Measurements from ENCODE around the gene MOCS3. TPM values are rescaled to one million over a fixed set of nuclear protein-coding genes. Genes with fewer than 3 reads are reported as not detected.
A peak's percentile ranks its signal among the peaks of the same experiment; 100 is the strongest.

The MOCS3 gene
- total and polyA plus RNA-seq, 4 donors, result 1.0 to 3.2 (median 2.6) TPM

DNA sequence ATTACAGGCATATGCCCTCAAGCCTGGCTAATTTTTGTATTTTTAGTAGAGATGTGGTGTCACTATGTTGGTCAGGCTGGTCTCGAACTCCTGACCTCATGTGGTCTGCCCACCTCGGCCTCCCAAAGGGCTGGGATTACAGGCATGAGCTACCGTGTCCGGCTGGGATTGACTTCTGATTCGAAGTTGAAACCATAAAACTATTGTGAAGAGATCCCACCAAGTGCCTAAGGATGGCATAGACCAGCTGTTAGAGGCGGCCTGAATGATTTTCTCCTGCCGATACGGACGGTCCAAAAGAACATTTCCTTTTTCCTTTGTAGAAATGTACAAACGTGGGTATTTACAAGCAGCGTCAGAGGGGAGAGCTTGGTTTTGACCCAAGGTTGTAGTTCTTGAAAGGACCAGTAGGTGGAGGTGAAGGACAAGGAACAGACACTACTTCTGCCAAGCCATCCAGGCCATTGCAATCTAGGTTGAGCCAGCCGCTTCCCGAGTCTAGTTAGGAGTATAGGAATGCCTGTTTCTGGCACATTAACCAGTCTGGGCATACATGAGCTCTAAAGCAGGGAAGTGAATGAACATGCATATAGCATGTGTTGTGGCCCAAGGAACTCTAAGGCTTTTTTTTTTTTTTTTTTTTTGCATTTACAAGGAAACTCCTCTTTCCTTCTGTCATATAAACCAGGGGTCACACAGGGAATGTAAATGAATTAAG is 29.0 kb downstream of the MOCS3 start:
- Histone ChIP-seq H3K4me3 (ENCODE audit: low read length in 2 of 2) (no peak overlapping the region), H3K36me3 (ENCODE audit: control insufficient read depth in 1 of 2, insufficient read depth in 2 of 2, low read length in 1 of 2) (no peaks in the 10 kb centered on the region)

DNA sequence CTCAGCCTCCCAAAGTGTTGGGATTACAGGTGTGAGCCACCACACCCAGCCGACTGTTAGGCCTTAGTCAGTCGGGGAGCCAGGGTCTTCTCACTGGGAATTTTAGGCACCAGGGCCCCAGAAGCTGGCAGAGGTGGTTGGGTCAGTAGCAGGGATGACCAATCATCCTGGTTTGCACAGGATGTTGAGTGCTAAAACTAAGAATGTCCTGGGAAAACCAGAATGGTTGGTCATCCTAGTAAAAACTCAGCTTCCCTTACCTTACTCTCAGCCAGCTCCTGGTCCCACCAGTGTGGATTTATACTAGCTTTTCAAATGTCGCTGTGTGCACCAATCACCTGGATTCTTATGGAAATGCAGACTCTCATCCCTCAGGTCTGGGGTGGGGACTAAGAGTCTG is 32.5 kb downstream of the MOCS3 start:
- Histone ChIP-seq H3K27me3 (ENCODE audit: control insufficient read depth in 1 of 2, insufficient read depth in 2 of 2, low read length in 1 of 2) (no peaks in the 10 kb centered on the region), H3K9me3 (ENCODE audit: control insufficient read depth, low read length) (no peaks in the 10 kb centered on the region), H3K27ac (ENCODE audit: low read depth in 1 of 2, low read length in 2 of 2) (no peak overlapping the region), H3K4me1 (ENCODE audit: control insufficient read depth in 1 of 2, insufficient read depth in 2 of 2, low read length in 2 of 2) (no peaks in the 10 kb centered on the region), H3K36me3 (ENCODE audit: control insufficient read depth in 1 of 2, insufficient read depth in 2 of 2, low read length in 1 of 2) (no peaks in the 10 kb centered on the region), H3K4me3 (ENCODE audit: low read length in 2 of 2) (no peak overlapping the region)
- DNase-seq (no peak), ATAC-seq (ENCODE audit: low FRiP score) (no peak)
- intact Hi-C loops (cut with DNase I), result loop anchor here in 1 of 2 donors (10.0 kb wide), 1 partner anchor 604 kb away; no protein-coding TSS in a partner anchor
- WGBS, 2 donors, result 85 to 86% methylated on average over 3 of the region's 3 CpGs

More for the DNA sequence above, 29.0 kb downstream of the MOCS3 start:
- Histone ChIP-seq H3K9me3 (ENCODE audit: control insufficient read depth, low read length) (no peaks in the 10 kb centered on the region), H3K4me1 (ENCODE audit: control insufficient read depth in 1 of 2, insufficient read depth in 2 of 2, low read length in 2 of 2) (no peaks in the 10 kb centered on the region), H3K27ac (ENCODE audit: low read depth in 1 of 2, low read length in 2 of 2) (no peak overlapping the region), H3K27me3 (ENCODE audit: control insufficient read depth in 1 of 2, insufficient read depth in 2 of 2, low read length in 1 of 2) (no peaks in the 10 kb centered on the region)
- 9 to 11% methylated on average over 13 of the region's 13 CpGs for WGBS, 2 donors
- intact Hi-C loops (cut with DNase I), result loop anchor here (2.0 kb wide), 2 partner anchors 317 to 319 kb away; no protein-coding TSS in a partner anchor
- DNase-seq (peak in 1 of 2 donors; percentile 60), ATAC-seq (ENCODE audit: low FRiP score) (peak; percentile 90)

DNA sequence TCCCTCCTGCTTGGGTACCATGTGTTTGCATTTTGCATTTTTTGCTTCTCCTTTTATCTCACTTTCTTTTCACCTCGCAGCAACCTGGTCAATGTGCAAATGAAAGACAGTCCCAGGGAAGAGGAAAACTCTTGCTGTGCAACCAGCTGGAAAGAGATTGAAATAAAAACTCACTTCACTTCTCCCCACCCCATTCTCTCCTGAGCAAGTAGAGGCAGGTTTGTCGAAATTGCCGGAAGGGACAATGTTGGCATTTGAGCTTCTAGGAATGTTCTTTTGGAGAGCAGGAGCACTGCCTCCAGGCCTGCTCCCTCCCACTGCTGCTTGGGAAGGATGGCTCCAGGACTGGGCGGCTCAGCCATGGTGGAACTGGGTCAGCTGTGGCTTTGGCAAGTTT is 33.7 kb downstream of the MOCS3 start:
- no peak for ATAC-seq (ENCODE audit: low FRiP score)

DNA sequence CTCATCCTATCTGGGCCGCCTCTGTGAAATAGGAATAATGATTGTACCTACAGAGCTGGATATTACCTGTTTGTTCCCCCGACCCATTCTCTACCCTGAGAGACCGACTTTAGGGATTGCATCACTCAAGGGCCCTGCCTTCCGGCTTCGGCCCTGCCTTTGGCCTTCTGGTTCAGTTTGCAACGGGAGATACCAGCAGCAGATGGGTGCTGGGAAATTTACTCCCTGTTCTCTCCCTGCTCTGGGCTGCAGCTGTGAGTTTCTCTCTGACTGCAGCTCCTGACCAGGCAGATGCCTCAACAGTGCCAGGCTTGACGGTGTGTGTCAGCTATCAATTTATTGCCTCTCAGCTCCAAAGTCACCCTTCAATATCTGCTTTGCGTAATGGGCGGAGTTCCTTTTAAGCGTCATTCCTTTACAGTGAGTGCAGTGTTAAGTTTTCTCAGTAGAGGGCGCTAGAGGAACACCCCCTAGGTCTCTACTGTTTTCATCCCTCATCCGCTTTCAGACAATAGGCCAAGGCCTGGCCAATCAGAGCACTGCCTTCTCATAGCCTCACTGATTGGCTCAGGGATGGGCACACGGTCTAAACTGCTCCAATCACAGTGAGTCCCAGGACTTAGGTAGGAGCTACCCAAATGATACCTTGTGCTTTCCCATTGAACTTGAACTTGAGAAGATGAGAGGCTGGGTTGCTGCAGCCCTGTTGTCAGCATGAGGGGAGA is 34.3 kb downstream of the MOCS3 start:
- 38 to 42% methylated on average over 13 of the region's 13 CpGs for WGBS, 2 donors
- Histone ChIP-seq H3K9me3 (ENCODE audit: control insufficient read depth, low read length) (no peaks in the 10 kb centered on the region), H3K36me3 (ENCODE audit: control insufficient read depth in 1 of 2, insufficient read depth in 2 of 2, low read length in 1 of 2) (no peaks in the 10 kb centered on the region), H3K4me3 (ENCODE audit: low read length in 2 of 2) (no peak overlapping the region), H3K4me1 (ENCODE audit: control insufficient read depth in 1 of 2, insufficient read depth in 2 of 2, low read length in 2 of 2) (no peaks in the 10 kb centered on the region), H3K27ac (ENCODE audit: low read depth in 1 of 2, low read length in 2 of 2) (no peak overlapping the region), H3K27me3 (ENCODE audit: control insufficient read depth in 1 of 2, insufficient read depth in 2 of 2, low read length in 1 of 2) (no peaks in the 10 kb centered on the region)
- DNase-seq (no peak), ATAC-seq (ENCODE audit: low FRiP score) (no peak)
- intact Hi-C loops (cut with DNase I), result loop anchor here in 1 of 2 donors (10.0 kb wide), 1 partner anchor 602 kb away; no protein-coding TSS in a partner anchor

More for the DNA sequence above, 33.7 kb downstream of the MOCS3 start:
- no peaks in the 10 kb centered on the region for H3K4me1 ChIP-seq (ENCODE audit: control insufficient read depth in 1 of 2, insufficient read depth in 2 of 2, low read length in 2 of 2)
- H3K36me3 ChIP-seq (ENCODE audit: control insufficient read depth in 1 of 2, insufficient read depth in 2 of 2, low read length in 1 of 2), result no peaks in the 10 kb centered on the region
- no peaks in the 10 kb centered on the region for H3K27me3 ChIP-seq (ENCODE audit: control insufficient read depth in 1 of 2, insufficient read depth in 2 of 2, low read length in 1 of 2)
- H3K27ac ChIP-seq (ENCODE audit: low read depth in 1 of 2, low read length in 2 of 2), result no peak overlapping the region
- 48 to 52% methylated on average over 4 of the region's 4 CpGs for WGBS, 2 donors
- intact Hi-C loops (cut with DNase I), result loop anchor here in 1 of 2 donors (10.0 kb wide), 1 partner anchor 602 kb away; no protein-coding TSS in a partner anchor
- no peak overlapping the region for H3K4me3 ChIP-seq (ENCODE audit: low read length in 2 of 2)
- DNase-seq, result no peak
- no peaks in the 10 kb centered on the region for H3K9me3 ChIP-seq (ENCODE audit: control insufficient read depth, low read length)

- DNase-seq, result no peak
- ATAC-seq (ENCODE audit: low FRiP score), result no peak
- Histone ChIP-seq H3K9me3 (ENCODE audit: control insufficient read depth, low read length) (no peaks in the 10 kb centered on the region), H3K27me3 (ENCODE audit: control insufficient read depth in 1 of 2, insufficient read depth in 2 of 2, low read length in 1 of 2) (no peaks in the 10 kb centered on the region), H3K27ac (ENCODE audit: low read depth in 1 of 2, low read length in 2 of 2) (no peak overlapping the region), H3K36me3 (ENCODE audit: control insufficient read depth in 1 of 2, insufficient read depth in 2 of 2, low read length in 1 of 2) (no peaks in the 10 kb centered on the region), H3K4me1 (ENCODE audit: control insufficient read depth in 1 of 2, insufficient read depth in 2 of 2, low read length in 2 of 2) (no peaks in the 10 kb centered on the region), H3K4me3 (ENCODE audit: low read length in 2 of 2) (no peak overlapping the region)
- 78 to 85% methylated on average over 9 of the region's 9 CpGs for WGBS, 2 donors
- intact Hi-C loops (cut with DNase I), result loop anchor here in 1 of 2 donors (10.0 kb wide), 1 partner anchor 601 kb away; no protein-coding TSS in a partner anchor
Measured at GRCh38 chr20:50993876-50994275, 35.3 kb downstream of the MOCS3 start.

- H3K27me3 ChIP-seq (ENCODE audit: control insufficient read depth in 1 of 2, insufficient read depth in 2 of 2, low read length in 1 of 2), result no peaks in the 10 kb centered on the region
- intact Hi-C loops (cut with DNase I), result loop anchor here in 1 of 2 donors (10.0 kb wide), 1 partner anchor 599 kb away; no protein-coding TSS in a partner anchor
Measured at GRCh38 chr20:50995506-50995905, 36.9 kb downstream of the MOCS3 start.

DNA sequence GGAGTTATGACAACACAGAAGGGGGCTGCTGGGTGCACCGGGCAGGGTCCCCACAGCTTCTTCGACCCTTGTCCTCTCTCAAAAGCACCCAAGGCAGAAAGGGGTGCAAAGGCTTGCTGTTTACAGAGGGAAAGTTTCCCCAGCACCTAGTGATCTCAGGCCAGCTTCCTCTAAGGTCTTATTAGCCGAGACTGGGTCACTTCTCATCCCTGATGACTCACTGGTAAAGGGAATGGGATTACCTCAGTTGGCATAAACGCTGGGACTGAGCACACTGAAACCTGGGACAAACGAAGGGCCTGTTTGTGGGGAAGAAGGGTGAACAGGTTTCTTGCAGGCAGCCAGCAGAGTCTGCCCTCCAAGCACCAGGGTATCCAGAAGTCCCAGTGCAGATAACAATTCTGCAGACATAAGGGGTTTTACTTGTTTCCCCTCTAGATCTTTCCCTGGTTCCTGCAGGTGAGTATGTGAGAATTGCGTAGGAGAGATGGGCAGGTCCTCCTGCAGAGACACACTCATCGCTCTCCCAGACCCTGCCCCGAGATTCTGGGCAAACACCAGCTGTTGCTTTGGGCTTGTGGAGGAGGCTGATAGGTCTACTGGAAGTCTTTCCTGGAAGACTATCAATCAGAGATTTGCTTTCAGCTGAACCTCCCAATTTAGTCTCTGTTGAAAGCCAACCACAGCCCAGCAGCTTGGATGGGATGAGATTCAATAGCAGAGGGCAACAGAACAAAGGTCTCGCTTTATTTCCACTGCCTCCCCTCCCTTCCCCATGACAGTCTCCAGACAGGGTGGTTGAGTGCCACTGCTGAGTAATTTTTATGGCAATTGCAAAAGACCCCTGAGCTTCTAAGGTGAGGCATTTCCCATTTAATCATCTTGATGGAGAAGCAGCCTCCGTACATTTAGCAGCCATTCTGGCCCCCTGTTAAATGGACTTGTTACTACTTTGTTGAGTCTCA is 38.6 kb downstream of the MOCS3 start:
- no peaks in the 10 kb centered on the region for H3K4me1 ChIP-seq (ENCODE audit: control insufficient read depth in 1 of 2, insufficient read depth in 2 of 2, low read length in 2 of 2)
- no peaks in the 10 kb centered on the region for H3K9me3 ChIP-seq (ENCODE audit: control insufficient read depth, low read length)
- H3K36me3 ChIP-seq (ENCODE audit: control insufficient read depth in 1 of 2, insufficient read depth in 2 of 2, low read length in 1 of 2), result no peaks in the 10 kb centered on the region
- DNase-seq (no peak), ATAC-seq (ENCODE audit: low FRiP score) (no peak)
- WGBS, 2 donors, result 52% methylated on average over 10 of the region's 10 CpGs
- H3K27me3 ChIP-seq (ENCODE audit: control insufficient read depth in 1 of 2, insufficient read depth in 2 of 2, low read length in 1 of 2), result no peaks in the 10 kb centered on the region
- intact Hi-C loops (cut with DNase I), result loop anchor here in 1 of 2 donors (10.0 kb wide), 1 partner anchor 598 kb away; no protein-coding TSS in a partner anchor
- H3K27ac ChIP-seq (ENCODE audit: low read depth in 1 of 2, low read length in 2 of 2), result no peak overlapping the region
- H3K4me3 ChIP-seq (ENCODE audit: low read length in 2 of 2), result no peak overlapping the region

More at GRCh38 chr20:50995506-50995905, 36.9 kb downstream of the MOCS3 start:
- Histone ChIP-seq H3K4me1 (ENCODE audit: control insufficient read depth in 1 of 2, insufficient read depth in 2 of 2, low read length in 2 of 2) (no peaks in the 10 kb centered on the region), H3K4me3 (ENCODE audit: low read length in 2 of 2) (no peak overlapping the region), H3K27ac (ENCODE audit: low read depth in 1 of 2, low read length in 2 of 2) (no peak overlapping the region), H3K36me3 (ENCODE audit: control insufficient read depth in 1 of 2, insufficient read depth in 2 of 2, low read length in 1 of 2) (no peaks in the 10 kb centered on the region), H3K9me3 (ENCODE audit: control insufficient read depth, low read length) (no peaks in the 10 kb centered on the region)
- DNase-seq (no peak), ATAC-seq (ENCODE audit: low FRiP score) (no peak)
- WGBS, 2 donors, result 82 to 85% methylated on average over 5 of the region's 5 CpGs

DNA sequence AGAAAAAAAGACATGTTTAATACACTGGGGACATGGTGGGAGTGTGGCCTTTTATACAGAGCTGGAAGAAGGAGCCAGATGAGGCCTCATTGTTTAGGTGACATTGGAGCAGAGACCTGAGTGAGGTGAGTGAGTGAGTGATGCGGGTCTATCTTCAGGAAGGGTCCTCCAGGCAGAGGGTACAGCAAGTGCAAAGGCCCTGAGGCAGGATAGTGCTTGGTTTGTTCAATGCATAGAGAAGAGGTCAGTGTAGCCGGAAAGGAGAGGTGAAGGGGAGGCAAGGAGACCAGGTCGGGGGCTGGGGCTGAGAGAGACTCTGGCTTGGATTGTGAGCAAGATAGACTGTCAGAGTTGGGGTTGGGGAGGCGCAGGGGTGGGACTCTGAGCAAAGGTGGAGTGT is 40.7 kb downstream of the MOCS3 start:
- 88% methylated on average over 4 of the region's 4 CpGs for WGBS, 2 donors
- no peak overlapping the region for H3K27ac ChIP-seq (ENCODE audit: low read depth in 1 of 2, low read length in 2 of 2)
- no peak for ATAC-seq (ENCODE audit: low FRiP score)
- intact Hi-C loops (cut with DNase I), result loop anchor here in 1 of 2 donors (10.0 kb wide), 1 partner anchor 595 kb away; no protein-coding TSS in a partner anchor
- no peak overlapping the region for H3K4me3 ChIP-seq (ENCODE audit: low read length in 2 of 2)
- H3K9me3 ChIP-seq (ENCODE audit: control insufficient read depth, low read length), result no peaks in the 10 kb centered on the region
- no peak for DNase-seq
- H3K36me3 ChIP-seq (ENCODE audit: control insufficient read depth in 1 of 2, insufficient read depth in 2 of 2, low read length in 1 of 2), result no peaks in the 10 kb centered on the region
- H3K4me1 ChIP-seq (ENCODE audit: control insufficient read depth in 1 of 2, insufficient read depth in 2 of 2, low read length in 2 of 2), result no peaks in the 10 kb centered on the region
- no peaks in the 10 kb centered on the region for H3K27me3 ChIP-seq (ENCODE audit: control insufficient read depth in 1 of 2, insufficient read depth in 2 of 2, low read length in 1 of 2)

Data from aorta (tissue), 5 donors.